Keratinocyte (primary cell): ENCODE data around the gene EAPP.

ENCODE experiments used
- CTCF ChIP-seq, 3 experiments: IDR thresholded peaks in 1 of 3; conservative IDR thresholded peaks in 1 of 3; optimal IDR thresholded peaks in 1 of 3; 2 replicates in 2 of 3; 3 replicates in 1 of 3; pipeline versions ENCODE3 to v1.5.1; 2011; ENCODE audit warnings: low read length in 3 of 3, mild to moderate bottlenecking in 3 of 3, moderate library complexity in 2 of 3, control low read depth in 1 of 3, inconsistent platforms in 1 of 3; ENCODE audit not compliant: insufficient read depth in 2 of 3; ENCODE audit errors: extremely low read depth in 1 of 3
- EZH2 ChIP-seq: IDR thresholded peaks from one replicate; pipeline ENCODE4 v1.6.1; 2012; ENCODE audit warnings: inconsistent platforms, mild to moderate bottlenecking, low read length, moderate library complexity

- TF ChIP-seq CTCF (optimal IDR thresholded peaks at IDR 0.05 in 1 of 3, IDR thresholded peaks at IDR 0.05 in 1 of 3, conservative IDR thresholded peaks at IDR 0.05 in 1 of 3; ENCODE audit: extremely low read depth in 1 of 3, insufficient read depth in 2 of 3, low read length in 3 of 3), result peak in 1 of 3 experiments; percentile 6
- TF ChIP-seq EZH2, result no peak
These were observed at the start of gene EAPP for GRCh38 chr14:34539407-34540180.
